Muscle layer of duodenum (tissue), 2 donors: Measurements from ENCODE around the gene TSPAN13.

Source experiments
- H3K27ac ChIP-seq: one replicate; pipeline ENCODE4 v1.7.0; 2013; ENCODE audit warnings: mild to moderate bottlenecking, low read length
- H3K27me3 ChIP-seq: one replicate; pipeline ENCODE4 v1.7.0; 2013; ENCODE audit warnings: low read depth, mild to moderate bottlenecking, control low read depth, low read length
- H3K36me3 ChIP-seq, 2 donors: one replicate each; pipeline ENCODE4 v1.7.0; 2013; ENCODE audit warnings: low read length in 2 of 2, control low read depth in 1 of 2, mild to moderate bottlenecking in 1 of 2; ENCODE audit not compliant: insufficient read depth in 2 of 2, control insufficient read depth in 1 of 2
- H3K4me1 ChIP-seq, 2 donors: one replicate each; pipeline ENCODE4 v1.7.0; 2013; ENCODE audit warnings: low read length in 2 of 2, mild to moderate bottlenecking in 2 of 2, control low read depth in 1 of 2, moderate library complexity in 1 of 2; ENCODE audit not compliant: insufficient read depth in 2 of 2, control insufficient read depth in 1 of 2
- H3K4me3 ChIP-seq, 2 donors: one replicate each; pipeline ENCODE4 v1.7.0; 2013; ENCODE audit warnings: low read length in 2 of 2, low read depth in 1 of 2, mild to moderate bottlenecking in 1 of 2
- H3K9me3 ChIP-seq, 2 donors: one replicate each; pipeline ENCODE4 v1.7.0; 2013; ENCODE audit warnings: low read length in 2 of 2, control low read depth in 1 of 2, mild to moderate bottlenecking in 1 of 2; ENCODE audit not compliant: control insufficient read depth in 1 of 2
- donor health status: healthy.

Gene TSPAN13

DNA sequence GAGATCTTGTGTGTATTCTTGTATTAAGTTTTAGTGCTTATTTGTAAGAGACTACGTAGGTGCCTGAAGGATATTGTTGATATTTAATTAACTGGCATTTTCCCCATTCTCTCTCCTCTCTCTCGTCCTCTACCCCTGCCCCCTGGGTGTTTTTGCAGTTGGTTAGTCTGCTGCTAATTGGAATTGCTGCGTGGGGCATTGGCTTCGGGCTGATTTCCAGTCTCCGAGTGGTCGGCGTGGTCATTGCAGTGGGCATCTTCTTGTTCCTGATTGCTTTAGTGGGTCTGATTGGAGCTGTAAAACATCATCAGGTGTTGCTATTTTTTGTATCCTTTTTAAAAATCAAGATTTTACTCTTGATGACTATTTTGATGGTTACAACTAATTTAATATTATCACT is 22.5 kb downstream of the TSPAN13 start:
- Histone ChIP-seq H3K27ac (no peak overlapping the region), H3K4me1 (no peaks in the 10 kb centered on the region), H3K4me3 (no peak overlapping the region), H3K36me3 (no peaks in the 10 kb centered on the region), H3K9me3 (no peaks in the 10 kb centered on the region), H3K27me3 (no peaks in the 10 kb centered on the region)

DNA sequence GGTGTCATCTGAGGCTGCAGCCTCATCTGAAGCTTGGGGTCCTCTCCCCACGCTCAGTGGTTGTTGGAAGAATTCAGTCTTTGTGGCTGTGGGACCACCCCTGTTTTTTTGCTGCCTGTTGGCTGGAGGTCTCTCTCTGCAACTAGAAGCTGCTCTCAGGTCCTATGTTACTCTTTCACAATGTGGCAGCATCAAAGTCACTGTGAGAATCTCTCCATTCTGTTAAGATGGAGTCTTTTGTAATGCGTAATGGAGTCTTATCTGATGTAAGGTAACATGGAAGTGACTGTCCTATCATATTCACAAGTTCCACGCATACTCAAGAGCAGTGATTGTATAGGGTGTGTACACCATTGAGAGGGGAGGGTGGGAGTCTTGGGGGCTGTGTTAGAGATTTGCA is 24.9 kb downstream of the TSPAN13 start:
- no peak overlapping the region for H3K27ac ChIP-seq
- no peaks in the 10 kb centered on the region for H3K27me3 ChIP-seq
- H3K36me3 ChIP-seq, result no peaks in the 10 kb centered on the region
- no peak overlapping the region for H3K4me3 ChIP-seq
- H3K4me1 ChIP-seq, result no peaks in the 10 kb centered on the region
- H3K9me3 ChIP-seq, result no peaks in the 10 kb centered on the region

DNA sequence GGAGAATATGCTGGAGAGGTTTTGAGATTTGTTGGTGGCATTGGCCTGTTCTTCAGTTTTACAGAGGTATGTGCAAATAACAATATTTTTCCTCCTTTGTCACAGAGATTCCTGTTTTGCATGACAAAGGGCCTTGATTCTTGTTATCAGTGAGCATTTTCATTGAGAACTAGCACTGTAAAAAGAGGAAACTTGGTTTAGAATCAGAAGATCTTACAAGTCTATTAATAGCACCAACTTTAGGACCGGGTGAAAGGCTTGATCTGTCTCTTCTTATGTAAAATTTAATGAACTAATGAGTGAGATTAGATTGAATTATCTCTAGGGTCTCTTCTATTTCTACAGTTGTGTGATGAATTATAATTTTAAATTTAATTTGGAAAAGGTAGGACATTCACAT is 25.5 kb downstream of the TSPAN13 start:
- Histone ChIP-seq H3K4me3 (no peak overlapping the region), H3K27ac (no peak overlapping the region), H3K36me3 (no peaks in the 10 kb centered on the region), H3K4me1 (no peaks in the 10 kb centered on the region), H3K9me3 (no peaks in the 10 kb centered on the region), H3K27me3 (no peaks in the 10 kb centered on the region)

- Histone ChIP-seq H3K4me1 (no peaks in the 10 kb centered on the region), H3K27ac (no peak overlapping the region), H3K36me3 (no peaks in the 10 kb centered on the region), H3K27me3 (no peaks in the 10 kb centered on the region), H3K4me3 (no peak overlapping the region), H3K9me3 (no peaks in the 10 kb centered on the region)
Observed at GRCh38 chr7:16780596-16780995, 27.0 kb downstream of the TSPAN13 start.

DNA sequence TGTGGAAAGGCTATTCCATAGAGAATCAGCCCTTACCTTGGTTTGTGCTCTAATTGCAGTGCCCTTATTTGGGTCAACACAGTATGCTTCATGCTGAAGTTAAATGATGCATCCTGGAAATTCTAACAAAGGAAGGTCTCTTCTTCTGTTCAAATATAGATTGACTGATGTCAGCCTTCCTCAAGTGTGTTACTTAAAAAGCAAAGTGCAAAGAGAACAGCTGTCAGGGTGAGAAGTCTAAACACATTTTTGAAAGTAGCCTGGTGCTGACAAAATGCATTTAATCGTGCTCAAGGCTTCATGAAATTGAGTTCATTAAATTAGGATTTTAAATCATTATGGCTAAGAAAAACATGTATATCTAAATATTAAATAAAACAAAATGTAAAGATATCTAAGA is 31.8 kb downstream of the TSPAN13 start:
- H3K4me3 ChIP-seq, result no peak overlapping the region
- H3K27me3 ChIP-seq, result no peaks in the 10 kb centered on the region
- H3K4me1 ChIP-seq, result no peaks in the 10 kb centered on the region
- H3K36me3 ChIP-seq, result no peaks in the 10 kb centered on the region
- H3K9me3 ChIP-seq, result no peaks in the 10 kb centered on the region
- H3K27ac ChIP-seq, result no peak overlapping the region

DNA sequence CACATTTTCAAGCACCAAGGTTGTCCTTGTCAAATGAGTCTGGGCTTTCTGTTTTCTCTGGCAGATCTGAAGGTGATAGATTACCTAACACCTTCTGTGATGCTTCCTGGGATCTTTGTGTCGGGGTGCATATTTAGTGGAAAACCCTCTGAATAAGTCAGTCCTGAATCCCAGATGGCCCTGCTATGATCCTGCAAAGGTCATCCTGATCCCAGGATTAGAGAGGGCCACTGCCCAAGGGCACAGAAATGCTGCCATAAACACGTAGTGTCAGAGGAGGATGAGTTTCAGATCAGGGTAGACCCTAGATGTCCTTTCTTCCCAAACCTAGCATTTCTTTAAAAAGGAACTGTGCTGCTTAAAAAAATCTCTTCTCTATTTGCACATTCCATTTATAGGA is 32.3 kb downstream of the TSPAN13 start:
- H3K27ac ChIP-seq, result no peak overlapping the region
- no peak overlapping the region for H3K4me3 ChIP-seq
- no peaks in the 10 kb centered on the region for H3K27me3 ChIP-seq
- no peaks in the 10 kb centered on the region for H3K36me3 ChIP-seq
- H3K4me1 ChIP-seq, result no peaks in the 10 kb centered on the region
- no peaks in the 10 kb centered on the region for H3K9me3 ChIP-seq

- H3K4me3 ChIP-seq, result no peak overlapping the region
- no peaks in the 10 kb centered on the region for H3K36me3 ChIP-seq
- H3K27ac ChIP-seq, result no peak overlapping the region
- no peaks in the 10 kb centered on the region for H3K9me3 ChIP-seq
- H3K27me3 ChIP-seq, result no peaks in the 10 kb centered on the region
- H3K4me1 ChIP-seq, result no peaks in the 10 kb centered on the region
Observed at GRCh38 chr7:16786257-16786656, 32.7 kb downstream of the TSPAN13 start.

DNA sequence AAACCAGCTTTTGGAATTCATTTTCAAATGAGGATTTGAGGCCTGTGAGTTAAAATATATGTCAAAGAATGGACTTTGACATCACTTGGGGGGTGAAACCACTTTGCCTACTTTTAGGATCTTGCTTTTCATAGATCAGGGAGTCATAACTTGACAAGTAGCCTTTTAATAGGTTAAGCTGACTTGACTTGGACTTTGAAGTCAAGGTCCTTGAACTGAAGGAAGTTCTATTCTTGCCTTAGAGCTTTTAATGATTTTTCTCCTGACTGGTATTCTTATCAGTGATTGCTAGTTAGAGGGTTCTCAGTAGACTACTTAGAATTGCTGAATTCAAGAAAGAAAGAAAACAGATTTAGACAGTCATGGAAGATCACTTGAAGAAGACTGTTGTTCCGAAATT is 33.6 kb downstream of the TSPAN13 start:
- Histone ChIP-seq H3K36me3 (no peaks in the 10 kb centered on the region), H3K4me1 (no peaks in the 10 kb centered on the region), H3K27ac (no peak overlapping the region), H3K9me3 (no peaks in the 10 kb centered on the region), H3K4me3 (no peak overlapping the region), H3K27me3 (no peaks in the 10 kb centered on the region)

DNA sequence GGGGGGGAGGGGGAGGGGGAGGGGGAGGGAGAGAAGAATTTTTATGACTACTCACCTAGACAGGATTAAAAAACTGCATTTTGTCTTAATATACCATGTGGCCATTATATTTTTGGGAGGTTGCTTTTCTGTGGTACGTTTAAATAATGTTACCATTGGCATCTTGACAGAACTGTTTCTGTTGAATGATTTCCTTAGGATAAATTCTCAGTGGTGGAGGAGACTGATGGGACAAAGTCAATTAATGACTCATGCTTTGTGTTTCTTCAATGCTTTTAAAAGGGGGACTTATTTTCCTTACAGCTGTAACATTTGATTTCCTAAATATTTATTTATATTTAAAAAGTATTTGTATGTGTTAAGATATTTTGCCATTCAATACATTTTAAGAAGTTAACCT is 37.5 kb downstream of the TSPAN13 start:
- H3K4me1 ChIP-seq, result peaks cover 0 to 4% of the 10 kb centered on the region in 2 donors
- H3K9me3 ChIP-seq, result no peaks in the 10 kb centered on the region
- no peak overlapping the region for H3K27ac ChIP-seq
- H3K4me3 ChIP-seq, result no peak overlapping the region
- H3K36me3 ChIP-seq, result no peaks in the 10 kb centered on the region
- no peaks in the 10 kb centered on the region for H3K27me3 ChIP-seq

- H3K36me3 ChIP-seq, result no peaks in the 10 kb centered on the region
- no peak overlapping the region for H3K27ac ChIP-seq
- peaks cover 0 to 4% of the 10 kb centered on the region in 2 donors for H3K4me1 ChIP-seq
- H3K27me3 ChIP-seq, result no peaks in the 10 kb centered on the region
- no peaks in the 10 kb centered on the region for H3K9me3 ChIP-seq
- no peak overlapping the region for H3K4me3 ChIP-seq
Observed at GRCh38 chr7:16791905-16792698, 38.5 kb downstream of the TSPAN13 start.

DNA sequence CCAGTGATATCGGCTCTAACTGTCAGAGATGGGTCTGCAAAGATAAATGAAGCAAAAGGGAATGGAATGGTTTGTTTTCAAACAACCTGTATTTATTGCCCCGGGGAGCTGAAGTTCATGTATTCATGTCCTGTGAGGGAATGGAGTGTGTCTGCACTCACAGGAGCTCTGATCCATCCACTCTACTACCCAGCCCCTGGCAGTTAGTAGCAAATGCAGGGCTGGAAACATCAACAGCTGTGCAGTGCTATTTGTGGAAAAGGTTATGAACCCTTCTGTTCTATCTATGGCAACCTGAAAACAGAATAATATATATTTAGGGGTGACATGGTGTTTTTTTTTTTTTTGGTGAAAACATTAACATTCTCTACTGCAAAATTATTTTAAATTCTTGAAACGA is 41.4 kb downstream of the TSPAN13 start:
- Histone ChIP-seq H3K36me3 (no peaks in the 10 kb centered on the region), H3K27me3 (no peaks in the 10 kb centered on the region), H3K4me1 (peaks cover 0 to 4% of the 10 kb centered on the region in 2 donors), H3K9me3 (no peaks in the 10 kb centered on the region), H3K4me3 (no peak overlapping the region), H3K27ac (no peak overlapping the region)

GRCh38 chr7:16795624-16796023 is 42.1 kb downstream of the TSPAN13 start:
- Histone ChIP-seq H3K27ac (no peak overlapping the region), H3K9me3 (no peaks in the 10 kb centered on the region), H3K4me3 (no peak overlapping the region), H3K36me3 (no peaks in the 10 kb centered on the region), H3K4me1 (peaks cover 0 to 4% of the 10 kb centered on the region in 2 donors), H3K27me3 (no peaks in the 10 kb centered on the region)
